GM12878 (cell line): ENCODE data around the gene NMB. TPM values are rescaled to one million over a fixed set of nuclear protein-coding genes. Genes with fewer than 3 reads are reported as not detected.

Experiments used
- ATAC-seq: fragments of 200-7000 bp; cut with Tn5 transposase; 3 replicates; pipeline ENCODE4 v1.9.1; 2020; ENCODE audit warnings: mild to moderate bottlenecking, moderate library complexity
- Bru-seq: library from RNA; stranded (reverse); fragments of 400-500 nt; gene quantifications from one replicate; lab custom pipeline; 2021; lab: Mats Ljungman, UMichigan
- BruChase-seq, 2 experiments: library from RNA; stranded (reverse); fragments of 400-500 nt; gene quantifications; one replicate each; lab custom pipeline; 2021; lab: Mats Ljungman, UMichigan
- BruUV-seq: library from RNA; stranded (reverse); fragments of 400-500 nt; replicated peaks from 2 replicates; lab custom pipeline; 2021; lab: Mats Ljungman, UMichigan
- CTCF ChIA-PET: fragments of 300-600 bp; sonication (Branson Sonifier 250); formaldehyde crosslinking; extraction: SDS; loops from one replicate; lab custom pipeline; 2021; ENCODE audit warnings: inconsistent platforms; lab: Yijun Ruan, JAX
- POLR2A ChIA-PET: fragments of 350-600 bp; formaldehyde crosslinking; extraction: SDS; loops from one replicate; lab custom pipeline; 2021; ENCODE audit warnings: inconsistent platforms; lab: Charles Lee
- RAD21 ChIA-PET: fragments of 300-600 bp; sonication (Branson Sonifier 250); formaldehyde crosslinking; loops from one replicate; lab custom pipeline; 2023; ENCODE audit warnings: antibody characterized with exemption; ENCODE audit not compliant: unreplicated experiment; lab: Charles Lee
- SMC1A ChIA-PET: fragments of 300-600 bp; sonication (Branson Sonifier 250); formaldehyde crosslinking; loops from one replicate; lab custom pipeline; 2023; ENCODE audit not compliant: unreplicated experiment, uncharacterized antibody; lab: Charles Lee
- DNase-seq: peaks from one replicate; pipeline ENCODE4 v3.0.0-alpha.2; 2011; ENCODE audit warnings: low read depth, low spot score
- FAIRE-seq: peaks from 3 replicates; lab custom pipeline; 2011; peaks lifted over from hg19 to GRCh38; lab: Jason Lieb, UNC
- H2AFZ ChIP-seq: 2 replicates; pipeline ENCODE4 v1.6.0; 2011; ENCODE audit warnings: low read depth, low read length, control low read depth; ENCODE audit not compliant: control insufficient read depth
- H3K27ac ChIP-seq: 2 replicates; pipeline ENCODE4 v1.5.1; 2011; ENCODE audit warnings: control low read depth; ENCODE audit not compliant: control insufficient read depth, insufficient read depth
- H3K27me3 ChIP-seq, 2 experiments: replicated peaks in 1 of 2; 2 replicates each; pipeline versions ENCODE4 v1.6.0 to v1.6.1; 2011; ENCODE audit warnings: low read length in 1 of 2; ENCODE audit not compliant: control insufficient read depth in 2 of 2, insufficient read depth in 2 of 2
- H3K36me3 ChIP-seq, 2 experiments: 2 replicates each; pipeline ENCODE4 v1.5.1; 2011; ENCODE audit warnings: low read length in 1 of 2; ENCODE audit not compliant: control insufficient read depth in 2 of 2, insufficient read depth in 2 of 2
- H3K4me1 ChIP-seq: 2 replicates; pipeline ENCODE4 v1.6.1; 2011; ENCODE audit warnings: mild to moderate bottlenecking, low read length, moderate library complexity, mixed read lengths; ENCODE audit not compliant: control insufficient read depth, insufficient read depth
- H3K4me2 ChIP-seq: 2 replicates; pipeline ENCODE4 v1.6.0; 2011; ENCODE audit warnings: control low read depth; ENCODE audit not compliant: control insufficient read depth, insufficient read depth
- H3K4me3 ChIP-seq: fragments of 200-600 bp; sonication (generic); 2 replicates; pipeline ENCODE4 v1.5.1; 2016
- H3K79me2 ChIP-seq: 2 replicates; pipeline ENCODE4 v1.6.0; 2011; ENCODE audit warnings: low read length; ENCODE audit not compliant: control insufficient read depth, insufficient read depth
- H3K9ac ChIP-seq: 2 replicates; pipeline ENCODE4 v1.8.0; 2011; ENCODE audit warnings: low read length, control low read depth, mixed read lengths; ENCODE audit not compliant: control insufficient read depth, insufficient read depth
- H3K9me3 ChIP-seq: replicated peaks from 3 replicates; pipeline ENCODE4 v1.5.1; 2011; ENCODE audit warnings: mild to moderate bottlenecking, low read length; ENCODE audit not compliant: control insufficient read depth, insufficient read depth
- H4K20me1 ChIP-seq: 2 replicates; pipeline ENCODE4 v1.6.0; 2011; ENCODE audit not compliant: control insufficient read depth, insufficient read depth
- ESRRA ChIP-seq: IDR thresholded peaks from 2 replicates; pipeline ENCODE4 v1.6.1; 2012; ENCODE audit warnings: mild to moderate bottlenecking, low read length, improper control_type of control experiment
- IKZF1 ChIP-seq: fragments of 450-650 bp; conservative IDR thresholded peaks from 2 replicates; pipeline ENCODE4 v1.6.1; 2017; ENCODE audit warnings: antibody characterized with exemption, mild to moderate bottlenecking
- IKZF2 ChIP-seq, 2 experiments: fragments of 450-650 bp; IDR thresholded peaks; 2 replicates each; pipeline ENCODE4 v1.6.1; 2017; ENCODE audit warnings: mild to moderate bottlenecking in 2 of 2, moderate library complexity in 2 of 2
- JUND ChIP-seq: IDR thresholded peaks from 2 replicates; pipeline ENCODE4 v1.6.1; 2012; ENCODE audit warnings: low read depth, mild to moderate bottlenecking, low read length, improper control_type of control experiment, moderate library complexity
- MXI1 ChIP-seq: fragments of 150-350 bp; IDR thresholded peaks from 2 replicates; pipeline ENCODE4 v1.6.1; 2011; ENCODE audit warnings: low read depth, mild to moderate bottlenecking, inconsistent platforms, low read length, improper control_type of control experiment
- MYC ChIP-seq: IDR thresholded peaks from 2 replicates; pipeline ENCODE4 v1.6.1; 2011; ENCODE audit warnings: mild to moderate bottlenecking, low read length, moderate library complexity, inconsistent platforms; ENCODE audit not compliant: insufficient read depth, insufficient replicate concordance, insufficient read length, severe bottlenecking
- NR2F1 ChIP-seq: fragments of 450-650 bp; conservative IDR thresholded peaks from 2 replicates; pipeline ENCODE4 v1.6.1; 2017; ENCODE audit warnings: mild to moderate bottlenecking
- RCOR1 ChIP-seq: conservative IDR thresholded peaks from 2 replicates; pipeline ENCODE4 v1.6.1; 2012; ENCODE audit warnings: low read depth, low read length, improper control_type of control experiment
- SMAD5 ChIP-seq: IDR thresholded peaks from 2 replicates; pipeline ENCODE4 v1.6.1; 2016; ENCODE audit warnings: antibody characterized with exemption, low read depth
- SMARCA5 ChIP-seq: fragments of 450-650 bp; IDR thresholded peaks from 2 replicates; pipeline ENCODE4 v1.6.1; 2017; ENCODE audit warnings: mild to moderate bottlenecking
- WGBS: methylation state at CpG from one replicate; pipeline ENCODE4 v1.1.6; 2016; ENCODE audit warnings: low lambda C conversion rate; ENCODE audit not compliant: insufficient replicate concordance, insufficient coverage; ENCODE audit errors: missing lambda C conversion rate; 5-methylcytosine and 5-hydroxymethylcytosine counted together
- in situ Hi-C: fragments of 300-500 bp; cut with MboI; formaldehyde crosslinking; loops from 9 replicates; pipeline ENCODE4 v1.14.3; 2018; ENCODE audit warnings: mixed read lengths
- intact Hi-C: fragments of 100-400 bp; cut with micrococcal nuclease; formaldehyde crosslinking; loops from one replicate; pipeline ENCODE4 v1.14.2; 2022; ENCODE audit not compliant: unreplicated experiment
- long read RNA-seq, 2 experiments: library from polyadenylated mRNA; unstranded; transcript quantifications; one replicate each; pipeline ENCODE4 v2.0.0, GENCODE V29; 2019 to 2020
- polyA minus RNA-seq, 3 experiments: library from RNA; depleted of rRNA, polyadenylated mRNA; stranded (reverse); fragments of >200 nt; gene quantifications; 2 replicates each; pipeline ENCODE4 v1.2.3, GENCODE V29; 2011
- polyA plus RNA-seq, 11 experiments: library from polyadenylated mRNA; depleted of rRNA in 4 of 11; unstranded in 6 of 11; stranded (reverse) in 5 of 11; fragments of >200 nt; fragmentation: Nextera tagmentation in 4 of 11; fragmentation: Illumina TruSeq in 1 of 11; extraction: Ambion mirVana in 4 of 11; extraction: Trizol in 1 of 11; gene quantifications; 1 replicate in 1 of 11; 2 replicates in 10 of 11; pipeline versions ENCODE4 v1.2.1 to v1.2.3, GENCODE V29; 2011 to 2016; ENCODE audit warnings: inconsistent platforms in 2 of 11, missing spikeins in 2 of 11, low read depth in 1 of 11
- total RNA-seq, 4 experiments: library from RNA; depleted of rRNA in 3 of 4; stranded (reverse); fragments of >200 nt in 3 of 4; fragmentation: Illumina TruSeq in 1 of 4; extraction: Trizol in 1 of 4; gene quantifications; 2 replicates each; pipeline versions ENCODE4 v1.2.1 to v1.2.3, GENCODE V29; 2013 to 2021
- TF ChIP-seq, protein P1 (sequence below): IDR thresholded peaks from 2 replicates; pipeline ENCODE4 v1.6.1; 2012; ENCODE audit warnings: low read depth, low read length, improper control_type of control experiment
- TF ChIP-seq, protein P2 (sequence below): fragments of 150-350 bp; IDR thresholded peaks from 2 replicates; pipeline ENCODE4 v1.6.1; 2014; ENCODE audit warnings: mild to moderate bottlenecking, low read depth, low read length
- TF ChIP-seq, protein P3 (sequence below): fragments of 450-650 bp; IDR thresholded peaks from 2 replicates; pipeline ENCODE4 v1.6.1; 2018; ENCODE audit warnings: borderline replicate concordance, mild to moderate bottlenecking; ENCODE audit not compliant: partially characterized antibody

NMB gene, protein sequence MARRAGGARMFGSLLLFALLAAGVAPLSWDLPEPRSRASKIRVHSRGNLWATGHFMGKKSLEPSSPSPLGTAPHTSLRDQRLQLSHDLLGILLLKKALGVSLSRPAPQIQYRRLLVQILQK
- 0.73 TPM in 1 of 2 replicates, not detected in the other for total RNA-seq (2013; cell fraction: nucleolus; rRNA removed)
- 2.5 and 4.1 TPM in 2 replicates for total RNA-seq (2014; rRNA removed)
- total RNA-seq (2014; rRNA removed; fragmentation: Illumina TruSeq; extraction: Trizol) = 0.67 and 1.8 TPM in 2 replicates
- total RNA-seq (2021) = 1.3 and 2.8 TPM in 2 replicates
- not detected for polyA plus RNA-seq (2011; ENCODE audit: low read depth)
- 0.62 and 0.76 TPM in 2 replicates for polyA plus RNA-seq (2011; rRNA removed)
- 0.79 and 1.3 TPM in 2 replicates for polyA plus RNA-seq (2011; cell fraction: cytosol; rRNA removed)
- polyA plus RNA-seq (2011; cell fraction: nucleus; rRNA removed) = 0.85 and 0.97 TPM in 2 replicates
- 1.0 and 1.7 TPM in 2 replicates for polyA plus RNA-seq (2012)
- 0.76 and 0.81 TPM in 2 replicates for polyA plus RNA-seq (2014; fragmentation: Illumina TruSeq; extraction: Trizol)
- polyA plus RNA-seq (2014; fragmentation: Nextera tagmentation; extraction: Ambion mirVana) = under 1 TPM; 0.32 to 0.91 TPM
- 2.9 and 3.6 TPM in 2 replicates for polyA plus RNA-seq (2014; rRNA removed)
- 1 to 10 TPM; 2.2 to 2.7 TPM for polyA plus RNA-seq (2016; fragmentation: Nextera tagmentation; extraction: Ambion mirVana)
- 0.26 TPM in 1 of 2 replicates, not detected in the other for polyA minus RNA-seq (2011; rRNA and poly(A)+ RNA removed)
- polyA minus RNA-seq (2011; cell fraction: cytosol; rRNA and poly(A)+ RNA removed) = not detected in 2 replicates
- polyA minus RNA-seq (2011; cell fraction: nucleus; rRNA and poly(A)+ RNA removed) = 0.24 TPM in 1 of 2 replicates, not detected in the other
- Bru-seq, nascent RNA = percentile 44 among the genes with signal in this experiment
- percentile 42 among the genes with signal in this experiment for BruChase-seq, experiment 1, labeled RNA remaining after a 6-hour chase
- percentile 46 among the genes with signal in this experiment for BruChase-seq, experiment 2, labeled RNA remaining after a 2-hour chase
- long read RNA-seq, experiment 1 = 0 reads
- long read RNA-seq, experiment 2 = 0 reads

DNA sequence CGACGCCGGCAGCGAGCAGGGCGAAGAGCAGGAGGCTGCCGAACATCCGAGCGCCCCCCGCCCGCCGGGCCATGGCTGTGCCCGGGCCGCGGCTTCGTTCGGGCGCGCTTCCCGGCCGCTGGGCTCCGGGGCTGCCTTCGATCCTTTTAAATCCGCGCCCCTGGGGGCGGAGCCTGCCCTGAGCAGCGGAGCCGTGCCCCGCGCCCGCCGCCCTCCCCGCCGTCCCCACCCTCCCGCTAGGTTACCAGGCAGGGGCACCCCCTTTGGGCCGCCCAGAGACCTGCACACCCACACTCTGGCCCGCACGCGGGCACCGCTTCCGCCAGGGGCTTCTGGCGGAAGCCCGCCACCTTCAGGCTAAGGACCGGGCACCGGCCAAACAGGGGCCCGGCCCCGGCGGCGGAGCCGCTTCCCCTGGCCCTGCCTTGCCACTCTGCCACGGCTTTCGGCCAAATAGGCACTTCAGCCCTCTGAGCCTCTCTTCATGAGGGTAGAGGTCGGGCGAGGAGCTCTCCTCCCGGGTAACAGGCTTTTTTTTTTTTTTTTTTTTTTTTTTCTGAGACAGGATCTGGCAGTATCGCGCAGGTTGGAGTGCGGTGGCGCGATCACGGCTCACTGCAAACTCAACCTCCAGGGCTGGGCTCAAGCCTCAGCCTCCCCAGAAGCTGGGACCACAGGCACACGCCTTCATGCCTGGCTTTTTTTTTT lies at the start of gene NMB:
Gene NMB, minus strand, starts transcription at position 120 of the 708 bp plus-strand sequence. Its CDS starts 47 bp downstream, at position 73.
- Histone ChIP-seq H3K9ac (peak within 1 kb of the TSS; percentile 71), H3K9me3 (no peaks in the 10 kb centered on the region), H3K27ac (no peak within 1 kb of the TSS), H3K36me3 (peaks cover 0 to 3% of the 10 kb centered on the region in 2 experiments; a peak in 1 of 4 replicates), H3K79me2 (peaks cover 8% of the 10 kb centered on the region), H4K20me1 (no peaks in the 10 kb centered on the region), H3K27me3 (no peaks in the 10 kb centered on the region), H3K4me3 (peak within 1 kb of the TSS; percentile 49; the same call in 1 of the 2 replicates), H2AFZ (peak within 1 kb of the TSS; percentile 70), H3K4me1 (peaks cover 19% of the 10 kb centered on the region), H3K4me2 (peak within 1 kb of the TSS; percentile 88)
- intact Hi-C loops (no loop called here), in situ Hi-C loops (no loop called here)
- ChIA-PET RAD21 (interaction anchor here (0.6 to 2.2 kb wide), 5 partner anchors 78 to 219 kb away, joined by 3 to 6 read pairs (median 4); no protein-coding TSS in a partner anchor), SMC1A (interaction anchor here (1.0 to 1.5 kb wide), 5 partner anchors 9 to 86 kb away, joined by 3 to 5 read pairs (median 4); partner anchors contain the start of gene SEC11A), POLR2A (interaction anchor here (0.6 to 0.9 kb wide), 3 partner anchors 72 to 91 kb away, joined by 3 to 5 read pairs (median 3); no protein-coding TSS in a partner anchor), CTCF (interaction anchor here (0.8 to 7.6 kb wide), 10 partner anchors 20 to 163 kb away, joined by 3 to 52 read pairs (median 4); partner anchors contain the start of genes SEC11A and ZSCAN2)
- ATAC-seq = peak; percentile 81
- peak; percentile 33 for DNase-seq
- FAIRE-seq = no peak
- WGBS = 1% methylated on average over 38 of the region's 61 CpGs
- no TSS peak for BruUV-seq
- TF ChIP-seq, protein P1, sequence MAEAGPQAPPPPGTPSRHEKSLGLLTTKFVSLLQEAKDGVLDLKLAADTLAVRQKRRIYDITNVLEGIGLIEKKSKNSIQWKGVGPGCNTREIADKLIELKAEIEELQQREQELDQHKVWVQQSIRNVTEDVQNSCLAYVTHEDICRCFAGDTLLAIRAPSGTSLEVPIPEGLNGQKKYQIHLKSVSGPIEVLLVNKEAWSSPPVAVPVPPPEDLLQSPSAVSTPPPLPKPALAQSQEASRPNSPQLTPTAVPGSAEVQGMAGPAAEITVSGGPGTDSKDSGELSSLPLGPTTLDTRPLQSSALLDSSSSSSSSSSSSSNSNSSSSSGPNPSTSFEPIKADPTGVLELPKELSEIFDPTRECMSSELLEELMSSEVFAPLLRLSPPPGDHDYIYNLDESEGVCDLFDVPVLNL = 0 out of 2 replicates have a peak, but pooled peaks have one; percentile 29
- TF ChIP-seq RCOR1 (no peak), MXI1 (no peak), NR2F1 (peak; percentile 51), SMARCA5 (0 out of 2 replicates have a peak, but pooled peaks have one; percentile 61), IKZF2 (IDR thresholded peaks at IDR 0.05) (peak in 1 of 2 experiments; percentile 35; a peak in 1 of 4 replicates), SMAD5 (no peak), IKZF1 (peak; percentile 22; the same call in 1 of the 2 replicates), JUND (no peak), MYC (no peak), ESRRA (no peak)
- TF ChIP-seq, protein P2, sequence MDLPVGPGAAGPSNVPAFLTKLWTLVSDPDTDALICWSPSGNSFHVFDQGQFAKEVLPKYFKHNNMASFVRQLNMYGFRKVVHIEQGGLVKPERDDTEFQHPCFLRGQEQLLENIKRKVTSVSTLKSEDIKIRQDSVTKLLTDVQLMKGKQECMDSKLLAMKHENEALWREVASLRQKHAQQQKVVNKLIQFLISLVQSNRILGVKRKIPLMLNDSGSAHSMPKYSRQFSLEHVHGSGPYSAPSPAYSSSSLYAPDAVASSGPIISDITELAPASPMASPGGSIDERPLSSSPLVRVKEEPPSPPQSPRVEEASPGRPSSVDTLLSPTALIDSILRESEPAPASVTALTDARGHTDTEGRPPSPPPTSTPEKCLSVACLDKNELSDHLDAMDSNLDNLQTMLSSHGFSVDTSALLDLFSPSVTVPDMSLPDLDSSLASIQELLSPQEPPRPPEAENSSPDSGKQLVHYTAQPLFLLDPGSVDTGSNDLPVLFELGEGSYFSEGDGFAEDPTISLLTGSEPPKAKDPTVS = no peak
- TF ChIP-seq, protein P3, sequence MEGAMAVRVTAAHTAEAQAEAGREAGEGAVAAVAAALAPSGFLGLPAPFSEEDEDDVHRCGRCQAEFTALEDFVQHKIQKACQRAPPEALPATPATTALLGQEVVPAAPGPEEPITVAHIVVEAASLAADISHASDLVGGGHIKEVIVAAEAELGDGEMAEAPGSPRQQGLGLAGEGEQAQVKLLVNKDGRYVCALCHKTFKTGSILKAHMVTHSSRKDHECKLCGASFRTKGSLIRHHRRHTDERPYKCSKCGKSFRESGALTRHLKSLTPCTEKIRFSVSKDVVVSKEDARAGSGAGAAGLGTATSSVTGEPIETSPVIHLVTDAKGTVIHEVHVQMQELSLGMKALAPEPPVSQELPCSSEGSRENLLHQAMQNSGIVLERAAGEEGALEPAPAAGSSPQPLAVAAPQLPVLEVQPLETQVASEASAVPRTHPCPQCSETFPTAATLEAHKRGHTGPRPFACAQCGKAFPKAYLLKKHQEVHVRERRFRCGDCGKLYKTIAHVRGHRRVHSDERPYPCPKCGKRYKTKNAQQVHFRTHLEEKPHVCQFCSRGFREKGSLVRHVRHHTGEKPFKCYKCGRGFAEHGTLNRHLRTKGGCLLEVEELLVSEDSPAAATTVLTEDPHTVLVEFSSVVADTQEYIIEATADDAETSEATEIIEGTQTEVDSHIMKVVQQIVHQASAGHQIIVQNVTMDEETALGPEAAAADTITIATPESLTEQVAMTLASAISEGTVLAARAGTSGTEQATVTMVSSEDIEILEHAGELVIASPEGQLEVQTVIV = no peak
